ENCODE measurements around the gene GRIN2A.
"Not testable (repeated sequence)": the region's sequence is repeated elsewhere in the genome, so short reads cannot be mapped to it uniquely, and the experiment has no call there.

GRIN2A gene

GRCh38 chr16:9908613-9909012 lies 273.6 kb downstream of the GRIN2A start:
- no peak for DNase-seq

- no peak for DNase-seq
Observed at GRCh38 chr16:9907752-9908151, 274.5 kb downstream of the GRIN2A start.

- DNase-seq = no peak
Observed at GRCh38 chr16:9906218-9906617, 276.0 kb downstream of the GRIN2A start.

GRCh38 chr16:9904526-9904925 lies 277.7 kb downstream of the GRIN2A start:
- no peak for DNase-seq

GRCh38 chr16:9900576-9900975 lies 281.7 kb downstream of the GRIN2A start:
- DNase-seq = no peak

GRCh38 chr16:9898555-9898954 lies 283.7 kb downstream of the GRIN2A start:
- DNase-seq = no peak

GRCh38 chr16:9898124-9898523 lies 284.1 kb downstream of the GRIN2A start:
- no peak for DNase-seq

- DNase-seq = no peak
Observed at GRCh38 chr16:9895817-9896216, 286.4 kb downstream of the GRIN2A start.

GRCh38 chr16:9885876-9886275 lies 296.4 kb downstream of the GRIN2A start:
- no peak for DNase-seq

GRCh38 chr16:9885467-9885866 lies 296.8 kb downstream of the GRIN2A start:
- no peak for DNase-seq

GRCh38 chr16:9875981-9876380 lies 306.2 kb downstream of the GRIN2A start:
- not testable (repeated sequence) for DNase-seq

GRCh38 chr16:9874219-9874618 lies 308.0 kb downstream of the GRIN2A start:
- no peak for DNase-seq

GRCh38 chr16:9870962-9871361 lies 311.3 kb downstream of the GRIN2A start:
- no peak for DNase-seq

GRCh38 chr16:9869776-9870175 lies 312.5 kb downstream of the GRIN2A start:
- no peak for DNase-seq

GRCh38 chr16:9868606-9869149 lies 313.6 kb downstream of the GRIN2A start:
- no peak for DNase-seq

- DNase-seq = no peak
Observed at GRCh38 chr16:9867176-9867575, 315.1 kb downstream of the GRIN2A start.

GRCh38 chr16:9864461-9864860 lies 317.8 kb downstream of the GRIN2A start:
- DNase-seq = no peak

- no peak for DNase-seq
Observed at GRCh38 chr16:9862327-9862726, 319.9 kb downstream of the GRIN2A start.

- no peak for DNase-seq
Observed at GRCh38 chr16:9860876-9861275, 321.4 kb downstream of the GRIN2A start.

GRCh38 chr16:9859701-9860327 lies 322.4 kb downstream of the GRIN2A start:
- no peak for DNase-seq

- no peak for DNase-seq
Observed at GRCh38 chr16:9854675-9855074, 327.6 kb downstream of the GRIN2A start.

- DNase-seq = no peak
Observed at GRCh38 chr16:9852003-9852402, 330.2 kb downstream of the GRIN2A start.

GRCh38 chr16:9850817-9851216 lies 331.4 kb downstream of the GRIN2A start:
- no peak for DNase-seq

- DNase-seq = no peak
Observed at GRCh38 chr16:9849697-9850245, 332.5 kb downstream of the GRIN2A start.

- DNase-seq = no peak
Observed at GRCh38 chr16:9847146-9847545, 335.1 kb downstream of the GRIN2A start.
